AG09319 (cell line): ENCODE measurements around the gene ACP6.

Experiments used
- DNase-seq: peaks from one replicate; pipeline ENCODE4 v3.0.0-alpha.2; 2010; ENCODE audit warnings: low read depth; ENCODE audit errors: extremely low read depth
- TF ChIP-seq, protein P1 (sequence below): IDR thresholded peaks from 2 replicates; pipeline ENCODE4 v1.5.1; 2011; ENCODE audit warnings: low read depth, mild to moderate bottlenecking, inconsistent platforms, low read length, moderate library complexity

ACP6 gene

DNA sequence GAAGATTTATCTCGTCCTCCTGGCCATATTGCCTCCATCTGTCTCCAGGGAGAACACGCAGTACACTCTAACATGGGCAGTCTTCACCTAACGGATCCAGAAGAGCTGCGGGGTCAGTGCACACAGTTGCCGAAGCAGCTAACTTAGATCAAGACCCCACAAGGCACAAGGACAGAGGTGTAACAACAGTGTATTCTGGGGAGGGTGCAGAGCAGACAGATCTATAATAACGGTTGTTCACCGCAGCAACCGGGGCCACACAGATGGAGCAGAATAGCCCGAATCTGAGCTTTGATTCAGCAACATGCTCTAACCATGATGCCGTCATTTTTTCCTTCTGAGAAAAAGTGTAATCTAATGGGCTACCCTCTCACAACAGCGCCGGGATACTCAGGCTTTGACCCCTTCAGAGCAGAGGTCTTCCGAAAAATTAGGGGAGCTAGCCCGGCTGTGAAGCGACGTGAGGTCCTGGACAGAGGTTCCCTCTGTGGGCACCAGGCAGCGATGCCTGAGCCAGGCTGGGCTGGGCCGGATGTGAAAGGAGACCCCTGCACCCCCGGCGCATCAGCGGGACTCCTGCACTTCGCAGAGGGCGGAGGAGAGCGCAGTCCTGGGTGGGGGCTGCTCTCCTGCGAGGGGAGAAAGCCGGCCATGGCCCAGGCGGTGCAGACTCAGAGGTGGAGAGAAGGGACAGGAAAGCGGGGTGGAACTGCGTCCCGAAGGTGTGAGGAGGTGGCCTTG, 71.5 kb downstream of the ACP6 start:
- no peak for DNase-seq
- TF ChIP-seq, protein P1, sequence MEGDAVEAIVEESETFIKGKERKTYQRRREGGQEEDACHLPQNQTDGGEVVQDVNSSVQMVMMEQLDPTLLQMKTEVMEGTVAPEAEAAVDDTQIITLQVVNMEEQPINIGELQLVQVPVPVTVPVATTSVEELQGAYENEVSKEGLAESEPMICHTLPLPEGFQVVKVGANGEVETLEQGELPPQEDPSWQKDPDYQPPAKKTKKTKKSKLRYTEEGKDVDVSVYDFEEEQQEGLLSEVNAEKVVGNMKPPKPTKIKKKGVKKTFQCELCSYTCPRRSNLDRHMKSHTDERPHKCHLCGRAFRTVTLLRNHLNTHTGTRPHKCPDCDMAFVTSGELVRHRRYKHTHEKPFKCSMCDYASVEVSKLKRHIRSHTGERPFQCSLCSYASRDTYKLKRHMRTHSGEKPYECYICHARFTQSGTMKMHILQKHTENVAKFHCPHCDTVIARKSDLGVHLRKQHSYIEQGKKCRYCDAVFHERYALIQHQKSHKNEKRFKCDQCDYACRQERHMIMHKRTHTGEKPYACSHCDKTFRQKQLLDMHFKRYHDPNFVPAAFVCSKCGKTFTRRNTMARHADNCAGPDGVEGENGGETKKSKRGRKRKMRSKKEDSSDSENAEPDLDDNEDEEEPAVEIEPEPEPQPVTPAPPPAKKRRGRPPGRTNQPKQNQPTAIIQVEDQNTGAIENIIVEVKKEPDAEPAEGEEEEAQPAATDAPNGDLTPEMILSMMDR, result no peak

DNA sequence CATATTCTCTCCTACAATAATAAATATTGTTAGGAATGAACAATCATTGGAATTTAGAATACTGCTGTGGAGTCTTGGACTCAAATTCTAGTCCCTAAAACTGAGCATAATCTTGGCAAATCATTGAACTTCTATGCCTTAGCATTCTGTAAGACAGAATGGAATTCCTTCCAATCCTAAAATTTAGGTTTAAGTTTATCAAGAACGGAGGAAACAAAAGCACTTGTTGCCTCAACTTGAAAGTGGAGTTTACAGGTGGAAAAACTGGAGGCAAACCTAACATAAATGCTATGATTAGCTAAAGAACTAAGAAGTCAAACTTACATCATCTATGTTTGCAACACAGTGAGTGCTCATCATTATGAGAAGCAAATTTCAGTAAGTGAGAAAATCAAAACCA, 73.3 kb downstream of the ACP6 start:
- TF ChIP-seq, protein P1, result no peak
- DNase-seq, result no peak
